Measurements from ENCODE around the gene ALKBH8. TPM values are rescaled to one million over a fixed set of nuclear protein-coding genes. Genes with fewer than 3 reads are reported as not detected.

The ALKBH8 gene
- total RNA-seq, 1 donor from 2014 or later = 11.8 TPM

DNA sequence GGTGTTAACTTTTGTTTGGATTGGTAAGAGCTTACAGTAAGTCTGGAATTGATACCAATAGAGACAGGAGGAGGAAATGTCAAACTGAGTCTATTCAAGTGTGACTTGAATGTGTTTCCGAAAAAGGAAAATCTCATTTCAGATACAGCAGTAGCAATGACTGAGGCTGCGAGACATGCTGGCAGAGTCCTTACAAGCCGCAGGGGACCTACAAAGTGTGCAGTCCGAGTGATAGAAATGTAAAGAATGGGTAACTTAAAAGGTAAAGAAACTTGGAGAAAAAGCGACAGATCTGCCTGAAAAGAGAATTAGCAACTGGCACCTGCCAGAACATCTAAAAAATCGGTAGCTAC is 108.4 kb downstream of the ALKBH8 start:
- no peaks in the 10 kb centered on the region for H3K36me3 Mint-ChIP-seq
- H3K27ac ChIP-seq = peak overlapping the region; percentile 60
- peak overlapping the region; percentile 92 for H3K9ac ChIP-seq
- H3K36me3 ChIP-seq = no peaks in the 10 kb centered on the region
- H2AFZ ChIP-seq (replicated peaks) = peak overlapping the region; percentile 97
- peaks cover 3% of the 10 kb centered on the region for H4K20me1 ChIP-seq (ENCODE audit: low read depth)
- no peak for TF ChIP-seq EZH2phosphoT487 (IDR thresholded peaks at IDR 0.05)
- no peak for TF ChIP-seq EZH2 (IDR thresholded peaks at IDR 0.05)
- H3K4me2 ChIP-seq = peak overlapping the region; percentile 100
- H3K4me1 ChIP-seq = peaks cover 14% of the 10 kb centered on the region
- H3K4me1 Mint-ChIP-seq = peaks cover 16% of the 10 kb centered on the region
- DNase-seq (ENCODE audit: low spot score) = peak; percentile 54
- H3K79me2 ChIP-seq (ENCODE audit: low read depth) = peaks cover 30% of the 10 kb centered on the region
- no peaks in the 10 kb centered on the region for H3F3A ChIP-seq (ENCODE audit: low read depth)
- H3K4me3 Mint-ChIP-seq = peak overlapping the region; percentile 90
- H3K9me3 Mint-ChIP-seq = no peaks in the 10 kb centered on the region
- no peaks in the 10 kb centered on the region for H3K9me3 ChIP-seq (ENCODE audit: low read depth)
- no peaks in the 10 kb centered on the region for H3K27me3 Mint-ChIP-seq (ENCODE audit: insufficient read depth, low read depth)
- H3K4me3 ChIP-seq = peak overlapping the region; percentile 98
- H3K27ac Mint-ChIP-seq = peak overlapping the region; percentile 7
- H3K27me3 ChIP-seq = peaks cover 7% of the 10 kb centered on the region

DNA sequence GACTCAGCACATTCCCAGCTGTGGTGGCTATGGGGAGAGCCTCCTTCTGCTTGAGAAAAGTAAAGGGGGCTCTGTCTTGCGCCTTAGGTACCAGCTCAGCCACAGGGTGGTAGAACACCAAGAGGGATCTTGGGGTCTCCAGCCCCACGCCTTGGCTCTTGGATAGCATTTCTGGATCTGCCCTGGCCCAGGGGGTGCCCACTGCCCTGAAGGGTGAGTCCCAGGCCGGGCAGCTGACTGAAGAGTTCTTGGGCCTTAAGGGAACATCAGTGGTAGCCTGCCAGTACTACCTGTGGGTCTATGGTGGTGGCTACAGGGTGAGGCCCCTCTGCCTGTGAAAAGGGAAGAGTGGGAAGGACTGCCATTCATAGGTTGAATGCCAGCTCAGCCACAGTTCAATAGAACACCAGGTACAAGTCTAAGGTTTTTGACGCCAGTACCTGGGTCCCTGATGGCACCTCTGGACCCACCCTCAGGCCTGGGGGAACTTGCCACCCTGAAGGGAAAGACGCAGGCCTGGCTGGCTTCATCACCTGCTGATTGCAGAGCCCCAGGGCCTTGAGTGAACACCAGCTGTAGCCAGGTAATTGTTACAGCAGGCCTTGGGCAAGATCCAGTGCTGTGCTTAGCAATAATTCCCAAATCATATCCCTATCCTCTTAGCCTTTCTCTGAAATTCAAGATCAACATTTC is 111.8 kb downstream of the ALKBH8 start:
- Mint-ChIP-seq H3K4me1 (peaks cover 16% of the 10 kb centered on the region), H3K9me3 (peaks cover 1% of the 10 kb centered on the region), H3K27ac (no peak overlapping the region), H3K4me3 (no peak overlapping the region), H3K36me3 (peaks cover 3% of the 10 kb centered on the region), H3K27me3 (ENCODE audit: insufficient read depth, low read depth) (no peaks in the 10 kb centered on the region)
- Histone ChIP-seq H3K27ac (no peak overlapping the region), H3F3A (ENCODE audit: low read depth) (no peaks in the 10 kb centered on the region), H4K20me1 (ENCODE audit: low read depth) (peaks cover 3% of the 10 kb centered on the region), H3K9me3 (ENCODE audit: low read depth) (no peaks in the 10 kb centered on the region), H2AFZ (replicated peaks) (no peak overlapping the region), H3K9ac (no peak overlapping the region), H3K4me1 (peaks cover 14% of the 10 kb centered on the region), H3K36me3 (peaks cover 13% of the 10 kb centered on the region), H3K4me3 (no peak overlapping the region), H3K27me3 (no peaks in the 10 kb centered on the region), H3K79me2 (ENCODE audit: low read depth) (peaks cover 64% of the 10 kb centered on the region), H3K4me2 (no peak overlapping the region)
- no peak for DNase-seq (ENCODE audit: low spot score)
- TF ChIP-seq EZH2 (IDR thresholded peaks at IDR 0.05) (no peak), EZH2phosphoT487 (IDR thresholded peaks at IDR 0.05) (no peak), CTCF (IDR thresholded peaks at IDR 0.05) (no peak)

Other genes starting within 250 kb of the ALKBH8 start
- 26.3 and 36.3 TPM in 2 replicates for gene CWF19L2, start 107.9 kb downstream of the ALKBH8 start, total RNA-seq (ENCODE audit: low replicate concordance)
- 0.19 TPM in 1 of 2 replicates, not detected in the other for gene ELMOD1, start 25.4 kb upstream of the ALKBH8 start, total RNA-seq (ENCODE audit: low replicate concordance)
- not detected in 2 replicates for gene SLN, start 146.3 kb upstream of the ALKBH8 start, total RNA-seq (ENCODE audit: low replicate concordance)